CD4-positive, alpha-beta T cell (primary cell): Measurements from ENCODE around the gene OTOGL. TPM values are rescaled to one million over a fixed set of nuclear protein-coding genes. Genes with fewer than 3 reads are reported as not detected.
"Not testable (repeated sequence)": the region's sequence is repeated elsewhere in the genome, so short reads cannot be mapped to it uniquely, and the experiment has no call there.

Source experiments
- ATAC-seq: fragments of 200-7000 bp; cut with Tn5 transposase; one replicate; pipeline ENCODE4 v1.10.0; 2022; ENCODE audit warnings: mild to moderate bottlenecking; ENCODE audit not compliant: poor library complexity
- CTCF ChIA-PET: fragments of 350-600 bp; sonication (Branson Sonifier 250); formaldehyde crosslinking; loops from one replicate; lab custom pipeline; 2021; ENCODE audit warnings: antibody characterized with exemption, inconsistent platforms; lab: Charles Lee
- POLR2A ChIA-PET: fragments of 350-600 bp; sonication (Branson Sonifier 250); formaldehyde crosslinking; loops from one replicate; lab custom pipeline; 2021; ENCODE audit warnings: antibody characterized with exemption, inconsistent platforms; lab: Charles Lee
- DNase-seq, 14 experiments: peaks; one replicate each; pipeline ENCODE4 v3.0.0-alpha.2; 2013 to 2020; ENCODE audit warnings: mixed read lengths in 2 of 14
- H3K27ac ChIP-seq, 2 donors: one replicate each; pipeline versions ENCODE4 v1.5.1 to v1.7.0; 2013; ENCODE audit warnings: low read length in 2 of 2, low read depth in 1 of 2, mild to moderate bottlenecking in 1 of 2
- H3K27me3 ChIP-seq, 2 experiments: 1 replicate in 1 of 2; 2 replicates in 1 of 2; pipeline versions ENCODE4 v1.6.1 to v1.7.0; 2013; ENCODE audit warnings: low read length in 2 of 2, control low read depth in 1 of 2, mild to moderate bottlenecking in 1 of 2, moderate library complexity in 1 of 2; ENCODE audit not compliant: insufficient read depth in 2 of 2, control insufficient read depth in 1 of 2
- H3K36me3 ChIP-seq: one replicate; pipeline ENCODE4 v1.6.1; 2013; ENCODE audit warnings: low read length, control low read depth; ENCODE audit not compliant: insufficient read depth
- H3K4me1 ChIP-seq: one replicate; pipeline ENCODE4 v1.6.1; 2013; ENCODE audit warnings: low read length, control low read depth; ENCODE audit not compliant: insufficient read depth
- H3K4me3 ChIP-seq: one replicate; pipeline ENCODE4 v1.5.1; 2013; ENCODE audit warnings: mild to moderate bottlenecking, low read length, moderate library complexity
- H3K9me3 ChIP-seq, 2 experiments: 1 replicate in 1 of 2; 2 replicates in 1 of 2; pipeline versions ENCODE4 v1.6.1 to v1.7.0; 2013; ENCODE audit warnings: low read length in 2 of 2, mild to moderate bottlenecking in 2 of 2, control low read depth in 1 of 2, moderate library complexity in 1 of 2; ENCODE audit not compliant: control insufficient read depth in 1 of 2, insufficient read depth in 1 of 2
- H3K27ac Mint-ChIP-seq: one replicate; pipeline ENCODE4 v1.8.0; 2020; ENCODE audit warnings: mixed read lengths
- H3K27me3 Mint-ChIP-seq: one replicate; pipeline ENCODE4 v1.8.0; 2021; ENCODE audit warnings: mixed read lengths
- H3K36me3 Mint-ChIP-seq: one replicate; pipeline ENCODE4 v1.8.0; 2021; ENCODE audit warnings: low read depth, mixed read lengths
- H3K4me1 Mint-ChIP-seq: one replicate; pipeline ENCODE4 v1.8.0; 2021; ENCODE audit warnings: low read depth, mixed read lengths
- H3K4me3 Mint-ChIP-seq: one replicate; pipeline ENCODE4 v1.8.0; 2020; ENCODE audit warnings: mild to moderate bottlenecking, mixed read lengths
- H3K9me3 Mint-ChIP-seq: one replicate; pipeline ENCODE4 v1.8.0; 2020; ENCODE audit warnings: mixed read lengths
- intact Hi-C, 2 experiments: fragments of 100-400 bp; cut with DNase I in 1 of 2; cut with micrococcal nuclease in 1 of 2; formaldehyde crosslinking; loops; one replicate each; pipeline versions ENCODE4 v1.15.1 to v1.9.0; 2023 to 2025; cut with DNase I, micrococcal nuclease
- total RNA-seq, 174 experiments: library from RNA in 2 of 174; stranded (reverse) in 2 of 174; gene quantifications; one replicate each; pipeline ENCODE4 v1.2.3 and lab custom pipeline; 2021 to 2026
- TF ChIP-seq, protein P1 (sequence below): fragments of 200-600 bp; IDR thresholded peaks from one replicate; pipeline ENCODE4 v1.8.0; 2022; ENCODE audit warnings: antibody characterized with exemption, mild to moderate bottlenecking

The OTOGL gene
- total RNA-seq, 2 experiments from 2014 or later: not detected

DNA sequence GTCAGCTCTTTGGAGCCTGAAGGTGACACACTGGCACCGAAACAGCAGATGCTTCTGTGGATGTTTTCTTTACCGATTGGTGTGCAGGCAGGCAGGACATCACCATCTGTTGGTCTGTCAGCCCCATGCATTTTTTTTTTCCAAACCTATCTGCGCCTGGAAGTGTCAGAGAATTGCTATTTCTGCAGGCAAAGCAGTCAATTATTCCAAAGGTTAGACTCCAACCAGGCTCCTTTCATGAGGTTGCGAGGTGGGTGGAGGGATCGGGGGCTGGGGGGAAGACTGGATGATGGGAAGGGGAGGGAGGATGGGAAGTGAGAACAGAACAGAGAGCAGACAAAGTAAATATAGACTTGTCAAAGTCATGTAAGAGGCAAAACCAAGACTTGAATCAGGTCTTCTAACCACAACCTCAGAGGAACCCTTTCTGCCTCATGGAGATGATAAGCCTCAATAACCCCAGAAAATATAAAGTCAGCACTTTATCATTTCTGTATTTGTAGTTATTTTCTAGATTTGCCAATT is 117.7 kb downstream of the OTOGL start:
- Mint-ChIP-seq H3K27ac (no peak overlapping the region), H3K27me3 (peaks cover 21% of the 10 kb centered on the region), H3K36me3 (no peaks in the 10 kb centered on the region), H3K4me1 (no peaks in the 10 kb centered on the region), H3K4me3 (no peak overlapping the region), H3K9me3 (no peaks in the 10 kb centered on the region)
- intact Hi-C loops: no loop called here
- DNase-seq: no peak
- H3K4me1 ChIP-seq: no peaks in the 10 kb centered on the region
- no peak overlapping the region for H3K4me3 ChIP-seq
- no peaks in the 10 kb centered on the region for H3K36me3 ChIP-seq
- no peak overlapping the region for H3K27ac ChIP-seq
- no peaks in the 10 kb centered on the region for H3K27me3 ChIP-seq
- ChIA-PET POLR2A (no interaction called here), CTCF (no interaction called here)
- ATAC-seq: no peak
- no peaks in the 10 kb centered on the region for H3K9me3 ChIP-seq
- TF ChIP-seq, protein P1, sequence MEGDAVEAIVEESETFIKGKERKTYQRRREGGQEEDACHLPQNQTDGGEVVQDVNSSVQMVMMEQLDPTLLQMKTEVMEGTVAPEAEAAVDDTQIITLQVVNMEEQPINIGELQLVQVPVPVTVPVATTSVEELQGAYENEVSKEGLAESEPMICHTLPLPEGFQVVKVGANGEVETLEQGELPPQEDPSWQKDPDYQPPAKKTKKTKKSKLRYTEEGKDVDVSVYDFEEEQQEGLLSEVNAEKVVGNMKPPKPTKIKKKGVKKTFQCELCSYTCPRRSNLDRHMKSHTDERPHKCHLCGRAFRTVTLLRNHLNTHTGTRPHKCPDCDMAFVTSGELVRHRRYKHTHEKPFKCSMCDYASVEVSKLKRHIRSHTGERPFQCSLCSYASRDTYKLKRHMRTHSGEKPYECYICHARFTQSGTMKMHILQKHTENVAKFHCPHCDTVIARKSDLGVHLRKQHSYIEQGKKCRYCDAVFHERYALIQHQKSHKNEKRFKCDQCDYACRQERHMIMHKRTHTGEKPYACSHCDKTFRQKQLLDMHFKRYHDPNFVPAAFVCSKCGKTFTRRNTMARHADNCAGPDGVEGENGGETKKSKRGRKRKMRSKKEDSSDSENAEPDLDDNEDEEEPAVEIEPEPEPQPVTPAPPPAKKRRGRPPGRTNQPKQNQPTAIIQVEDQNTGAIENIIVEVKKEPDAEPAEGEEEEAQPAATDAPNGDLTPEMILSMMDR: no peak

DNA sequence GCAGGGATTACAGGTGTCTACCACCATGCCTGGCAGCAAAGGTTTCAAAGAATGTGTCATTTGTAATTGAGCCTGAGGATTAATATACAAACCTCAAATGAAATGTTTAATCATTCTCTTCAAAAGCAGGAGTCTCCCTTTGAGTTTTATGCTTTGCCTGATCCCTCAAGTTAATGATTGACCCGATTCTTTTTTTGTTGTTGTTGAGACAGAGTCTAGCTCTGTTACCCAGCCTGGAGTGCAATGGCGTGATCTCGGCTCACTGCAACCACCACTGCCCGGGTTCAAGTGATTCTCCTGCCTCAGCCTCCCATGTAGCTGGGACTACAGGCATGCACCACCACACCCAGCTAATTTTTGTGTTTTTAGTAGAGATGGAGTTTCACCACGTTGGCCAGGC is 119.6 kb downstream of the OTOGL start:
- DNase-seq, H3K9me3 Mint-ChIP-seq, H3K36me3 ChIP-seq, H3K27ac Mint-ChIP-seq, CTCF ChIA-PET, POLR2A ChIA-PET, H3K36me3 Mint-ChIP-seq, H3K4me3 ChIP-seq, H3K27me3 ChIP-seq, H3K4me3 Mint-ChIP-seq, intact Hi-C loops, H3K4me1 ChIP-seq, H3K9me3 ChIP-seq, H3K27ac ChIP-seq, ATAC-seq, H3K4me1 Mint-ChIP-seq: not testable (repeated sequence)
- H3K27me3 Mint-ChIP-seq: peaks cover 20% of the 10 kb centered on the region

DNA sequence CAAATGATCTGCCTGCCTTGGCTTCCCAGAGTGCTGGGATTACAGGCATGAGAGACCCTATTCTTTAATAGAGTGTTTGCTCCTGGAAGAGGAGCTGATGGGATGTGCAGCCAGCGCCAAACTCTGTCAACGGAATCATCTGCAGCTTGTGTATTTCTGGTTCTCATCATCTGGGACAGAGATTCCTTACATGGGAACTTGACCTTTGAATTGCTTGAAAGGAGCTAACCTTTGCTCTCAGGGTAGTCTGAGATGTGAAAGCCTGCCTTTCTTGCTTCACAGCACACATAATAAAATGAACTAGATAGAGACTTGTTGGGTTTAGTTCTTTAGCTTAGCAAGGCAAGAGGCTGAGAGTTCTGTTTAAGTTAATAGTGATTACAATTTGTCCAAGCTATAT is 120.0 kb downstream of the OTOGL start:
- Mint-ChIP-seq H3K4me1 (no peaks in the 10 kb centered on the region), H3K27me3 (peaks cover 16% of the 10 kb centered on the region), H3K36me3 (no peaks in the 10 kb centered on the region), H3K9me3 (no peaks in the 10 kb centered on the region), H3K4me3 (no peak overlapping the region), H3K27ac (no peak overlapping the region)
- ATAC-seq: no peak
- Histone ChIP-seq H3K36me3 (no peaks in the 10 kb centered on the region), H3K4me1 (no peaks in the 10 kb centered on the region), H3K27me3 (no peaks in the 10 kb centered on the region), H3K4me3 (no peak overlapping the region), H3K27ac (no peak overlapping the region), H3K9me3 (no peaks in the 10 kb centered on the region)
- TF ChIP-seq, protein P1: no peak
- intact Hi-C loops: no loop called here
- ChIA-PET POLR2A (no interaction called here), CTCF (no interaction called here)
- DNase-seq: no peak

DNA sequence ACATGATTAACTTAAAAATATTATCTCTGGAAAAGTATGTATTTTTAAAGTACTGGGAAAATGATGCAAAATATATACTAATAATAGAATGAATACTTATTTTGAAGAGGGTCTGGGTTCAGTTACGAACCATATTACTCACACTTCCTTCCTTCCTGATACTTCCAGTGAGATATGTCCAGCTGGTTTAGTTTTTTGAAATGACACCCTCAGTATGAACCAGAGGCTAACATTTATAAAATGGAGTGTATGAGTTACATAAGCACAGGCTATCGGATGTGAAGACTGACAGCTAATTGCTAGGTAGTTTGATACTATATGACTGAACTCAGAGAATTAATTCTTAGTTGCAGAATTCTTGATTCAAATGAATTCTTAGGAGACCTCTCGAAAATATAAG is 122.9 kb downstream of the OTOGL start:
- Histone ChIP-seq H3K9me3 (no peaks in the 10 kb centered on the region), H3K4me3 (no peak overlapping the region), H3K4me1 (no peaks in the 10 kb centered on the region), H3K27me3 (no peaks in the 10 kb centered on the region), H3K36me3 (no peaks in the 10 kb centered on the region), H3K27ac (no peak overlapping the region)
- Mint-ChIP-seq H3K27me3 (peaks cover 9% of the 10 kb centered on the region), H3K4me3 (no peak overlapping the region), H3K27ac (no peak overlapping the region), H3K4me1 (no peaks in the 10 kb centered on the region), H3K36me3 (no peaks in the 10 kb centered on the region), H3K9me3 (no peaks in the 10 kb centered on the region)
- ATAC-seq (no peak), DNase-seq (no peak)
- TF ChIP-seq, protein P1: no peak
- ChIA-PET POLR2A (no interaction called here), CTCF (no interaction called here)
- intact Hi-C loops: no loop called here
